Caco-2 (cell line): ENCODE results near the gene TACC2. TPM values are rescaled to one million over a fixed set of nuclear protein-coding genes. Genes with fewer than 3 reads are reported as not detected.

Source experiments
- BruUV-seq: library from RNA; stranded (reverse); fragments of 400-500 nt; replicated peaks from 2 replicates; lab custom pipeline; 2021; lab: Mats Ljungman, UMichigan
- CTCF ChIA-PET: fragments of 300-600 bp; sonication (Branson Sonifier 250); formaldehyde crosslinking; loops from one replicate; lab custom pipeline; 2022; ENCODE audit warnings: antibody characterized with exemption; lab: Charles Lee
- POLR2A ChIA-PET: fragments of 300-600 bp; sonication (Branson Sonifier 250); formaldehyde crosslinking; loops from one replicate; lab custom pipeline; 2022; ENCODE audit warnings: antibody characterized with exemption; lab: Charles Lee
- DNase-seq, 2 experiments: peaks; one replicate each; pipeline versions ENCODE4 v3.0.0 to v3.0.0-alpha.2; 2020 to 2022
- H3K27me3 ChIP-seq: replicated peaks from 2 replicates; pipeline ENCODE4 v1.6.0; 2011; ENCODE audit warnings: low read length; ENCODE audit not compliant: control insufficient read depth, insufficient read depth
- H3K36me3 ChIP-seq: 2 replicates; pipeline ENCODE4 v1.5.1; 2011; ENCODE audit warnings: low read length; ENCODE audit not compliant: control insufficient read depth, insufficient read depth
- H3K4me1 ChIP-seq: fragments of 250-450 bp; sonication (Bioruptor Pico); 2 replicates; pipeline ENCODE4 v1.5.1; 2020; ENCODE audit warnings: mild to moderate bottlenecking
- H3K4me3 ChIP-seq: 2 replicates; pipeline ENCODE4 v1.5.1; 2011; ENCODE audit warnings: low read depth, mild to moderate bottlenecking, control low read depth, low read length
- H3K9me3 ChIP-seq: fragments of 250-450 bp; sonication (Bioruptor Pico); 2 replicates; pipeline ENCODE4 v1.5.1; 2020; ENCODE audit warnings: mild to moderate bottlenecking, moderate library complexity
- H3K27ac Mint-ChIP-seq: one replicate; pipeline ENCODE4 v1.8.0; 2022; ENCODE audit warnings: mixed read lengths; ENCODE audit not compliant: unreplicated experiment
- H3K27me3 Mint-ChIP-seq: one replicate; pipeline ENCODE4 v1.8.0; 2022; ENCODE audit warnings: mixed read lengths; ENCODE audit not compliant: insufficient read depth, unreplicated experiment
- H3K36me3 Mint-ChIP-seq: one replicate; pipeline ENCODE4 v1.8.0; 2022; ENCODE audit warnings: mild to moderate bottlenecking, mixed read lengths; ENCODE audit not compliant: insufficient read depth, unreplicated experiment
- H3K4me1 Mint-ChIP-seq: one replicate; pipeline ENCODE4 v1.8.0; 2022; ENCODE audit warnings: low read depth, mixed read lengths; ENCODE audit not compliant: unreplicated experiment
- H3K4me3 Mint-ChIP-seq: one replicate; pipeline ENCODE4 v1.8.0; 2022; ENCODE audit warnings: mild to moderate bottlenecking, moderate library complexity, mixed read lengths; ENCODE audit not compliant: unreplicated experiment
- H3K9me3 Mint-ChIP-seq: one replicate; pipeline ENCODE4 v1.8.0; 2022; ENCODE audit warnings: mixed read lengths; ENCODE audit not compliant: unreplicated experiment
- CTCF ChIP-seq, 2 experiments: fragments of 200-600 bp in 1 of 2; IDR thresholded peaks; 1 replicate in 1 of 2; 2 replicates in 1 of 2; pipeline versions ENCODE4 v1.5.1 to v1.8.0; 2011 to 2022; ENCODE audit warnings: antibody characterized with exemption in 1 of 2, control low read depth in 1 of 2, inconsistent platforms in 1 of 2, low read depth in 1 of 2, low read length in 1 of 2, mild to moderate bottlenecking in 1 of 2, moderate library complexity in 1 of 2; ENCODE audit not compliant: insufficient read depth in 1 of 2, severe bottlenecking in 1 of 2, unreplicated experiment in 1 of 2
- intact Hi-C: fragments of 100-400 bp; cut with micrococcal nuclease; formaldehyde crosslinking; loops from one replicate; pipeline ENCODE4 v1.10.0; 2022; ENCODE audit not compliant: unreplicated experiment
- total RNA-seq: library from RNA; stranded (reverse); gene quantifications from 2 replicates; pipeline ENCODE4 v1.2.3, GENCODE V29; 2022

Gene TACC2
- total RNA-seq, 1 experiment from 2014 or later: 117 TPM

GRCh38 chr10:122236690-122237306 lies 247.8 kb downstream of the TACC2 start:
- Mint-ChIP-seq H3K4me3 (no peak overlapping the region), H3K27ac (no peak overlapping the region)

DNA sequence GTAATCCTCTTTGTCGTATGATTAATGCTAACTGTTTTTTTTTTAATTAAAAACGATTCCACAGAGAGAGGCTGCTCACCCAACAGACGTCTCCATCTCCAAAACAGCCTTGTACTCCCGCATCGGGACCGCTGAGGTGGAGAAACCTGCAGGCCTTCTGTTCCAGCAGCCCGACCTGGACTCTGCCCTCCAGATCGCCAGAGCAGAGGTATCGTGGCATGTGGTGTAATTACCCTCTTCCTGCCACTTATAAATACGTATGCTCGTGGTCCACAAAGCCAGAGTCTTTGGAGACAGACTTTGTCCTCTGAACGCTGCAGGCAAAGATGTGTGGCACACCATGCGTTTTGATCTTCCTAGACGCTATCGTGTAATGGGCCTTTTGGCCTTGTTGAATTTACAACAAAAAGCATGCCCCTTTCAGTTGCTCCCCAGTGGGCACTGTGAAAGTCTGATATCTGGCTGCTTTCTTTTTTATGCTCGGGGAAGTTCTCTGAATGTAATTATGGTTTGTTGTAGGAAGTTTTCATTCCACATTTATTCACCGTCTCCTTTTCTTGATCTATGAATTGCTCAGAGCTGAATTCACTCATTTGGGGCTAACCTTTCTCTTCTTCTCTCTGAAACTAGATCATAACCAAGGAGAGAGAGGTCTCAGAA lies 248.5 kb downstream of the TACC2 start:
- Histone ChIP-seq H3K27me3 (no peaks in the 10 kb centered on the region), H3K36me3 (peaks cover 5% of the 10 kb centered on the region), H3K4me3 (no peak overlapping the region), H3K4me1 (no peaks in the 10 kb centered on the region), H3K9me3 (no peaks in the 10 kb centered on the region)
- Mint-ChIP-seq H3K27me3 (no peaks in the 10 kb centered on the region), H3K36me3 (peaks cover 67% of the 10 kb centered on the region), H3K9me3 (no peaks in the 10 kb centered on the region), H3K27ac (no peak overlapping the region), H3K4me1 (no peaks in the 10 kb centered on the region), H3K4me3 (no peak overlapping the region)
- no peak for DNase-seq
- intact Hi-C loops: no loop called here
- CTCF ChIA-PET: no interaction called here
- TF ChIP-seq CTCF (IDR thresholded peaks at IDR 0.05; ENCODE audit: insufficient read depth in 1 of 2, low read depth in 1 of 2, low read length in 1 of 2, severe bottlenecking in 1 of 2, unreplicated experiment in 1 of 2): no peak
- no TSS peak for BruUV-seq
- POLR2A ChIA-PET: no interaction called here

More at GRCh38 chr10:122236690-122237306, 247.8 kb downstream of the TACC2 start:
- no peak overlapping the region for H3K4me3 ChIP-seq
- ChIA-PET CTCF (no interaction called here), POLR2A (no interaction called here)
- Mint-ChIP-seq H3K27me3 (no peaks in the 10 kb centered on the region), H3K4me1 (no peaks in the 10 kb centered on the region), H3K36me3 (peaks cover 65% of the 10 kb centered on the region), H3K9me3 (no peaks in the 10 kb centered on the region)
- no peak for TF ChIP-seq CTCF (IDR thresholded peaks at IDR 0.05; ENCODE audit: insufficient read depth in 1 of 2, low read depth in 1 of 2, low read length in 1 of 2, severe bottlenecking in 1 of 2, unreplicated experiment in 1 of 2)
- intact Hi-C loops: no loop called here
- no peaks in the 10 kb centered on the region for H3K9me3 ChIP-seq
- no TSS peak for BruUV-seq
- H3K4me1 ChIP-seq: no peaks in the 10 kb centered on the region
- H3K36me3 ChIP-seq: peaks cover 5% of the 10 kb centered on the region
- H3K27me3 ChIP-seq: no peaks in the 10 kb centered on the region
- DNase-seq: no peak

- Mint-ChIP-seq H3K4me3 (no peak overlapping the region), H3K27me3 (no peaks in the 10 kb centered on the region), H3K9me3 (no peaks in the 10 kb centered on the region), H3K36me3 (peaks cover 48% of the 10 kb centered on the region), H3K4me1 (no peaks in the 10 kb centered on the region), H3K27ac (no peak overlapping the region)
- Histone ChIP-seq H3K4me3 (no peak overlapping the region), H3K9me3 (no peaks in the 10 kb centered on the region), H3K36me3 (peaks cover 5% of the 10 kb centered on the region), H3K4me1 (no peaks in the 10 kb centered on the region), H3K27me3 (no peaks in the 10 kb centered on the region)
- TF ChIP-seq CTCF (IDR thresholded peaks at IDR 0.05; ENCODE audit: insufficient read depth in 1 of 2, low read depth in 1 of 2, low read length in 1 of 2, severe bottlenecking in 1 of 2, unreplicated experiment in 1 of 2): no peak
- DNase-seq: no peak
- CTCF ChIA-PET: no interaction called here
- POLR2A ChIA-PET: no interaction called here
- intact Hi-C loops: no loop called here
- no TSS peak for BruUV-seq
Measured at GRCh38 chr10:122239578-122240257, 250.8 kb downstream of the TACC2 start.
